ENCODE results near the gene LSAMP.
"Not testable (repeated sequence)": the region's sequence is repeated elsewhere in the genome, so short reads cannot be mapped to it uniquely, and the experiment has no call there.

The LSAMP gene

GRCh38 chr3:116087426-116087825, 357.9 kb downstream of the LSAMP start:
- no peak for DNase-seq

GRCh38 chr3:116084999-116085791, 360.1 kb downstream of the LSAMP start:
- DNase-seq, result no peak

GRCh38 chr3:116083683-116084082, 361.6 kb downstream of the LSAMP start:
- no peak for DNase-seq

- DNase-seq, result no peak
These were observed 366.7 kb downstream of the LSAMP start for GRCh38 chr3:116078561-116078960.

- DNase-seq, result no peak
These were observed 367.7 kb downstream of the LSAMP start for GRCh38 chr3:116077557-116077956.

GRCh38 chr3:116077059-116077458, 368.2 kb downstream of the LSAMP start:
- no peak for DNase-seq

GRCh38 chr3:116070516-116071278, 374.6 kb downstream of the LSAMP start:
- not testable (repeated sequence) for DNase-seq

GRCh38 chr3:116070061-116070460, 375.2 kb downstream of the LSAMP start:
- DNase-seq, result no peak

GRCh38 chr3:116069024-116069423, 376.3 kb downstream of the LSAMP start:
- DNase-seq, result no peak

- no peak for DNase-seq
These were observed 378.0 kb downstream of the LSAMP start for GRCh38 chr3:116067326-116067725.

- DNase-seq, result no peak
These were observed 379.8 kb downstream of the LSAMP start for GRCh38 chr3:116065501-116065900.

GRCh38 chr3:116064646-116065045, 380.6 kb downstream of the LSAMP start:
- no peak for DNase-seq

GRCh38 chr3:116059421-116060096, 385.7 kb downstream of the LSAMP start:
- DNase-seq, result no peak

- DNase-seq, result no peak
These were observed 386.4 kb downstream of the LSAMP start for GRCh38 chr3:116058844-116059243.

- no peak for DNase-seq
These were observed 387.8 kb downstream of the LSAMP start for GRCh38 chr3:116057400-116058006.

- DNase-seq, result no peak
These were observed 389.0 kb downstream of the LSAMP start for GRCh38 chr3:116056280-116056679.

- no peak for DNase-seq
These were observed 392.3 kb downstream of the LSAMP start for GRCh38 chr3:116053017-116053416.

GRCh38 chr3:116052602-116053001, 392.7 kb downstream of the LSAMP start:
- DNase-seq, result no peak

GRCh38 chr3:116051586-116051985, 393.7 kb downstream of the LSAMP start:
- DNase-seq, result no peak

- no peak for DNase-seq
These were observed 394.2 kb downstream of the LSAMP start for GRCh38 chr3:116051040-116051439.

- no peak for DNase-seq
These were observed 394.9 kb downstream of the LSAMP start for GRCh38 chr3:116050311-116050915.

GRCh38 chr3:116048991-116049390, 396.3 kb downstream of the LSAMP start:
- DNase-seq, result no peak

- no peak for DNase-seq
These were observed 398.9 kb downstream of the LSAMP start for GRCh38 chr3:116046350-116046749.
